Astrocyte (in vitro differentiated cells and primary cell): ENCODE measurements around the gene FAM241A. TPM values are rescaled to one million over a fixed set of nuclear protein-coding genes. Genes with fewer than 3 reads are reported as not detected.

Source experiments
- DNase-seq: peaks from one replicate; pipeline ENCODE4 v3.0.0-alpha.2; 2010; ENCODE audit warnings: low read depth
- FAIRE-seq: peaks from 2 replicates; lab custom pipeline; 2011; peaks lifted over from hg19 to GRCh38; lab: Jason Lieb, UNC
- H2AFZ ChIP-seq: 2 replicates; pipeline ENCODE4 v1.6.0; 2012; ENCODE audit warnings: low read depth, low read length, inconsistent platforms
- H3K27ac ChIP-seq: 2 replicates; pipeline ENCODE4 v1.5.1; 2011; ENCODE audit warnings: low read depth, low read length, inconsistent platforms
- H3K27me3 ChIP-seq: 2 replicates; pipeline ENCODE4 v1.6.0; 2011; ENCODE audit warnings: low read length, inconsistent platforms; ENCODE audit not compliant: insufficient read depth
- H3K36me3 ChIP-seq: 2 replicates; pipeline ENCODE4 v1.5.1; 2011; ENCODE audit warnings: low read length, inconsistent platforms; ENCODE audit not compliant: insufficient read depth
- H3K4me1 ChIP-seq: 2 replicates; pipeline ENCODE4 v1.5.1; 2011; ENCODE audit warnings: low read length, inconsistent platforms; ENCODE audit not compliant: insufficient read depth
- H3K4me2 ChIP-seq: 2 replicates; pipeline ENCODE4 v1.6.0; 2012; ENCODE audit warnings: low read length, inconsistent platforms
- H3K4me3 ChIP-seq: 2 replicates; pipeline ENCODE4 v1.5.1; 2011; ENCODE audit warnings: low read depth, mild to moderate bottlenecking, low read length, inconsistent platforms; ENCODE audit not compliant: insufficient read depth
- H3K79me2 ChIP-seq: 2 replicates; pipeline ENCODE4 v1.6.0; 2012; ENCODE audit warnings: mild to moderate bottlenecking, low read length, inconsistent platforms; ENCODE audit not compliant: insufficient read depth
- H3K9ac ChIP-seq: 2 replicates; pipeline ENCODE4 v1.6.0; 2012; ENCODE audit warnings: mild to moderate bottlenecking, low read length, inconsistent platforms
- H3K9me3 ChIP-seq: 2 replicates; pipeline ENCODE4 v1.5.1; 2012; ENCODE audit warnings: low read depth, mild to moderate bottlenecking, low read length, inconsistent platforms; ENCODE audit not compliant: insufficient read depth
- H4K20me1 ChIP-seq: 2 replicates; pipeline ENCODE4 v1.6.0; 2012; ENCODE audit warnings: low read length, inconsistent platforms; ENCODE audit not compliant: insufficient read depth
- H3K27ac Mint-ChIP-seq: one replicate; pipeline ENCODE4 v1.8.0; 2021; ENCODE audit warnings: mild to moderate bottlenecking, mixed read lengths; ENCODE audit not compliant: unreplicated experiment
- H3K27me3 Mint-ChIP-seq: one replicate; pipeline ENCODE4 v1.8.0; 2021; ENCODE audit warnings: low read depth, mixed read lengths; ENCODE audit not compliant: unreplicated experiment
- H3K36me3 Mint-ChIP-seq: one replicate; pipeline ENCODE4 v1.8.0; 2021; ENCODE audit warnings: low read depth, mixed read lengths; ENCODE audit not compliant: unreplicated experiment
- H3K4me1 Mint-ChIP-seq: one replicate; pipeline ENCODE4 v1.8.0; 2021; ENCODE audit warnings: low read depth, mixed read lengths; ENCODE audit not compliant: unreplicated experiment
- H3K4me3 Mint-ChIP-seq: one replicate; pipeline ENCODE4 v1.8.0; 2021; ENCODE audit warnings: mild to moderate bottlenecking, moderate library complexity, mixed read lengths; ENCODE audit not compliant: unreplicated experiment
- H3K9me3 Mint-ChIP-seq: one replicate; pipeline ENCODE4 v1.8.0; 2021; ENCODE audit warnings: mild to moderate bottlenecking, mixed read lengths; ENCODE audit not compliant: unreplicated experiment
- EZH2 ChIP-seq: IDR thresholded peaks from 2 replicates; pipeline ENCODE4 v1.6.1; 2012; ENCODE audit warnings: mild to moderate bottlenecking, low read length, inconsistent platforms; ENCODE audit not compliant: insufficient read depth
- total RNA-seq: library from RNA; stranded (reverse); gene quantifications from 2 replicates; pipeline ENCODE4 v1.2.1, GENCODE V29; 2021
- TF ChIP-seq, protein P1 (sequence below): IDR thresholded peaks from 2 replicates; pipeline ENCODE4 v1.5.1; 2011; ENCODE audit warnings: low read depth, mild to moderate bottlenecking, inconsistent platforms, low read length, moderate library complexity; ENCODE audit not compliant: insufficient read depth

FAM241A gene
- total RNA-seq, 1 donor from 2014 or later = 1.7 TPM

GRCh38 chr4:112230879-112231778 is 85.9 kb downstream of the FAM241A start:
- H3K9ac ChIP-seq = peak overlapping the region; percentile 90
- H3K4me3 Mint-ChIP-seq = peak overlapping the region; percentile 94
- no peaks in the 10 kb centered on the region for H3K36me3 ChIP-seq
- H3K9me3 Mint-ChIP-seq = no peaks in the 10 kb centered on the region
- peaks cover 4% of the 10 kb centered on the region for H4K20me1 ChIP-seq
- no peaks in the 10 kb centered on the region for H3K9me3 ChIP-seq
- peak overlapping the region; percentile 91 for H3K4me2 ChIP-seq
- H3K4me3 ChIP-seq = peak overlapping the region; percentile 77
- DNase-seq = peak; percentile 85
- H3K27ac ChIP-seq = peak overlapping the region; percentile 87
- no peaks in the 10 kb centered on the region for H3K27me3 Mint-ChIP-seq
- peaks cover 22% of the 10 kb centered on the region for H3K4me1 Mint-ChIP-seq
- H3K36me3 Mint-ChIP-seq = no peaks in the 10 kb centered on the region
- peak; percentile 39 for FAIRE-seq
- H3K79me2 ChIP-seq = peaks cover 33% of the 10 kb centered on the region
- no peaks in the 10 kb centered on the region for H3K27me3 ChIP-seq
- H3K27ac Mint-ChIP-seq = peak overlapping the region; percentile 97
- TF ChIP-seq, protein P1, sequence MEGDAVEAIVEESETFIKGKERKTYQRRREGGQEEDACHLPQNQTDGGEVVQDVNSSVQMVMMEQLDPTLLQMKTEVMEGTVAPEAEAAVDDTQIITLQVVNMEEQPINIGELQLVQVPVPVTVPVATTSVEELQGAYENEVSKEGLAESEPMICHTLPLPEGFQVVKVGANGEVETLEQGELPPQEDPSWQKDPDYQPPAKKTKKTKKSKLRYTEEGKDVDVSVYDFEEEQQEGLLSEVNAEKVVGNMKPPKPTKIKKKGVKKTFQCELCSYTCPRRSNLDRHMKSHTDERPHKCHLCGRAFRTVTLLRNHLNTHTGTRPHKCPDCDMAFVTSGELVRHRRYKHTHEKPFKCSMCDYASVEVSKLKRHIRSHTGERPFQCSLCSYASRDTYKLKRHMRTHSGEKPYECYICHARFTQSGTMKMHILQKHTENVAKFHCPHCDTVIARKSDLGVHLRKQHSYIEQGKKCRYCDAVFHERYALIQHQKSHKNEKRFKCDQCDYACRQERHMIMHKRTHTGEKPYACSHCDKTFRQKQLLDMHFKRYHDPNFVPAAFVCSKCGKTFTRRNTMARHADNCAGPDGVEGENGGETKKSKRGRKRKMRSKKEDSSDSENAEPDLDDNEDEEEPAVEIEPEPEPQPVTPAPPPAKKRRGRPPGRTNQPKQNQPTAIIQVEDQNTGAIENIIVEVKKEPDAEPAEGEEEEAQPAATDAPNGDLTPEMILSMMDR = no peak
- TF ChIP-seq EZH2 = no peak
- H2AFZ ChIP-seq = peak overlapping the region; percentile 97
- H3K4me1 ChIP-seq = peaks cover 8% of the 10 kb centered on the region

GRCh38 chr4:112231779-112232713 is 86.8 kb downstream of the FAM241A start, which contains the start of gene AP1AR:
TSS of gene AP1AR (plus strand) at chr4:112231787. CDS start at chr4:112232092, 305 bp downstream.
- peak within 1 kb of the TSS; percentile 99 for H3K4me3 Mint-ChIP-seq
- H3K4me3 ChIP-seq = peak within 1 kb of the TSS; percentile 77
- H3K9ac ChIP-seq = peak within 1 kb of the TSS; percentile 90
- no peaks in the 10 kb centered on the region for H3K27me3 Mint-ChIP-seq
- FAIRE-seq (no peak), DNase-seq (peak; percentile 46)
- peaks cover 41% of the 10 kb centered on the region for H3K79me2 ChIP-seq
- H3K4me1 ChIP-seq = peaks cover 8% of the 10 kb centered on the region
- H3K4me1 Mint-ChIP-seq = peaks cover 22% of the 10 kb centered on the region
- H3K36me3 ChIP-seq = no peaks in the 10 kb centered on the region
- H3K9me3 Mint-ChIP-seq = no peaks in the 10 kb centered on the region
- H2AFZ ChIP-seq = peak within 1 kb of the TSS; percentile 97
- H3K4me2 ChIP-seq = peak within 1 kb of the TSS; percentile 91
- TF ChIP-seq, protein P1 = no peak
- TF ChIP-seq EZH2 = no peak
- H4K20me1 ChIP-seq = peaks cover 4% of the 10 kb centered on the region
- H3K27ac ChIP-seq = peak within 1 kb of the TSS; percentile 87
- H3K27me3 ChIP-seq = no peaks in the 10 kb centered on the region
- no peaks in the 10 kb centered on the region for H3K9me3 ChIP-seq
- no peaks in the 10 kb centered on the region for H3K36me3 Mint-ChIP-seq
- H3K27ac Mint-ChIP-seq = peak within 1 kb of the TSS; percentile 99
